Neural cell (in vitro differentiated cells): Measurements from ENCODE around the gene DGKZ.

Experiments
- CTCF ChIP-seq: fragments of 450-650 bp; IDR thresholded peaks from 2 replicates; pipeline ENCODE4 v1.5.1; 2014; ENCODE audit warnings: antibody characterized with exemption, mild to moderate bottlenecking, moderate library complexity; ENCODE audit not compliant: poor library complexity, severe bottlenecking
- EP300 ChIP-seq: fragments of 450-650 bp; conservative IDR thresholded peaks from 2 replicates; pipeline ENCODE4 v1.6.1; 2014; ENCODE audit warnings: antibody characterized with exemption, mild to moderate bottlenecking, moderate library complexity; ENCODE audit not compliant: poor library complexity, severe bottlenecking
- EZH2 ChIP-seq: fragments of 200-600, 300-800 bp; shearing (Covaris generic), sonication (generic); IDR thresholded peaks from 2 replicates; pipeline ENCODE4 v1.6.1; 2014; ENCODE audit warnings: antibody characterized with exemption, low read length, borderline replicate concordance, mild to moderate bottlenecking; ENCODE audit not compliant: insufficient read depth, poor library complexity, severe bottlenecking
- MXI1 ChIP-seq: fragments of 450-650 bp; conservative IDR thresholded peaks from 2 replicates; pipeline ENCODE4 v1.6.1; 2014; ENCODE audit warnings: antibody characterized with exemption, mild to moderate bottlenecking; ENCODE audit not compliant: poor library complexity, severe bottlenecking
- POLR2AphosphoS5 ChIP-seq: IDR thresholded peaks from 2 replicates; pipeline ENCODE4 v1.6.1; 2012
- RAD21 ChIP-seq: fragments of 450-650 bp; conservative IDR thresholded peaks from 2 replicates; pipeline ENCODE4 v1.6.1; 2014; ENCODE audit warnings: antibody characterized with exemption, mild to moderate bottlenecking, moderate library complexity
- REST ChIP-seq: IDR thresholded peaks from 2 replicates; pipeline ENCODE4 v1.6.1; 2012; ENCODE audit warnings: borderline replicate concordance
- SMC3 ChIP-seq: fragments of 450-650 bp; conservative IDR thresholded peaks from 2 replicates; pipeline ENCODE4 v1.6.1; 2014; ENCODE audit warnings: antibody characterized with exemption, mild to moderate bottlenecking, moderate library complexity; ENCODE audit not compliant: poor library complexity
- TAF1 ChIP-seq: IDR thresholded peaks from 2 replicates; pipeline ENCODE4 v1.6.1; 2012; ENCODE audit warnings: low read depth

DNA sequence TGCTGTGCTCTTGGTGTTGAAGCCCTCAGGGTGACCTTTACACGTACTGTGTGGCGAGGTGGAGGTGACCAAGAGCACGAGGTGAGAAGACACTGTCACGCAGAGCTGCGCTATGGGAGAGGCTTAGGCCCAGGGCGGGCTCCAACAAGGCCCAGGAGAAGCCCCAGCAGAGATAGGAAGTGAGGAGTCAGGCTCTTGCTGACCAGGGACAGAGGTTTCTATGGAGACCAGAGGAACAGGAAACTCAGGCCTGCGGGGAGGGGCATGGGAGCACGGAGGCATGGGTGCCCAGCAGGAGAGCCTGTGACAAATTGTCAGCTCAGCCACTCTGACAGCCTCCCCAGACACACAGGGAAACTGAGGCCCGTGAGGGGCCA, 15.8 kb downstream of the DGKZ start:
- TF ChIP-seq SMC3 (no peak), EZH2 (no peak), REST (no peak), CTCF (no peak), TAF1 (no peak), EP300 (no peak), POLR2AphosphoS5 (no peak), RAD21 (no peak), MXI1 (no peak)
